Mesendoderm (in vitro differentiated cells): ENCODE results near the gene OR4D10.
"Not testable (repeated sequence)": the region's sequence is repeated elsewhere in the genome, so short reads cannot be mapped to it uniquely, and the experiment has no call there.

Source experiments
- DNase-seq: peaks from one replicate; pipeline ENCODE4 v3.0.0; 2013
- H2AK5ac ChIP-seq: 2 replicates; pipeline ENCODE4 v1.6.1; 2013; ENCODE audit warnings: low read length, inconsistent platforms
- H2BK120ac ChIP-seq: 2 replicates; pipeline ENCODE4 v1.6.1; 2013; ENCODE audit warnings: low read depth, mild to moderate bottlenecking, low read length, moderate library complexity, mixed read lengths
- H2BK15ac ChIP-seq: replicated peaks from 2 replicates; pipeline ENCODE4 v1.6.1; 2013; ENCODE audit warnings: low read depth, mild to moderate bottlenecking, moderate library complexity
- H2BK5ac ChIP-seq: 2 replicates; pipeline ENCODE4 v1.6.1; 2013; ENCODE audit warnings: low read length, inconsistent platforms
- H3K18ac ChIP-seq: 2 replicates; pipeline ENCODE4 v1.6.1; 2013; ENCODE audit warnings: mild to moderate bottlenecking, low read length, mixed read lengths
- H3K23ac ChIP-seq: one replicate; pipeline ENCODE4 v1.6.1; 2013; ENCODE audit warnings: low read length
- H3K27ac ChIP-seq: 2 replicates; pipeline ENCODE4 v1.5.1; 2013; ENCODE audit warnings: low read depth, mild to moderate bottlenecking, inconsistent platforms, low read length, moderate library complexity
- H3K27me3 ChIP-seq: 2 replicates; pipeline ENCODE4 v1.6.1; 2013; ENCODE audit warnings: low read length, control low read depth, mild to moderate bottlenecking, inconsistent platforms; ENCODE audit not compliant: insufficient read depth, poor library complexity
- H3K36me3 ChIP-seq: 2 replicates; pipeline ENCODE4 v1.6.1; 2013; ENCODE audit warnings: low read length, inconsistent platforms; ENCODE audit not compliant: control insufficient read depth, insufficient read depth
- H3K4ac ChIP-seq: one replicate; pipeline ENCODE4 v1.6.1; 2013; ENCODE audit warnings: low read depth, mild to moderate bottlenecking, low read length, moderate library complexity
- H3K4me1 ChIP-seq: 2 replicates; pipeline ENCODE4 v1.6.1; 2013; ENCODE audit warnings: low read depth, low read length, inconsistent platforms; ENCODE audit not compliant: control insufficient read depth
- H3K4me2 ChIP-seq: 2 replicates; pipeline ENCODE4 v1.6.1; 2013; ENCODE audit warnings: low read length
- H3K4me3 ChIP-seq: 2 replicates; pipeline ENCODE4 v1.5.1; 2013; ENCODE audit warnings: mild to moderate bottlenecking, low read length
- H3K56ac ChIP-seq: one replicate; pipeline ENCODE4 v1.6.1; 2013; ENCODE audit warnings: low read length
- H3K79me1 ChIP-seq: 2 replicates; pipeline ENCODE4 v1.6.1; 2013; ENCODE audit warnings: low read length, inconsistent platforms
- H3K79me2 ChIP-seq: 2 replicates; pipeline ENCODE4 v1.6.1; 2013; ENCODE audit warnings: mild to moderate bottlenecking, low read length; ENCODE audit not compliant: control insufficient read depth, insufficient read depth
- H3K9ac ChIP-seq: 2 replicates; pipeline ENCODE4 v1.6.1; 2013; ENCODE audit warnings: low read length, inconsistent platforms
- H4K5ac ChIP-seq: one replicate; pipeline ENCODE4 v1.6.1; 2013; ENCODE audit warnings: low read length
- H4K8ac ChIP-seq: one replicate; pipeline ENCODE4 v1.6.1; 2013; ENCODE audit warnings: low read depth, mild to moderate bottlenecking, control low read depth, low read length, moderate library complexity
- WGBS: extraction: QIAGEN DNeasy Blood & Tissue Kit; methylation state at CpG from one replicate; pipeline ENCODE4 v1.1.7; 2013; ENCODE audit warnings: low lambda C conversion rate, missing lambda C conversion rate; ENCODE audit not compliant: insufficient coverage; ENCODE audit errors: extremely low coverage; 5-methylcytosine and 5-hydroxymethylcytosine counted together

OR4D10 gene

GRCh38 chr11:59436169-59436568, 36.9 kb upstream of the OR4D10 start, which contains the start of gene OR5A1:
Gene OR5A1 (plus strand): TSS chr11:59436469. CDS start chr11:59443169, 6,700 bp downstream.
- Histone ChIP-seq H4K8ac (no peak within 1 kb of the TSS), H3K23ac (no peak within 1 kb of the TSS), H3K79me2 (no peaks in the 10 kb centered on the region), H3K79me1 (no peaks in the 10 kb centered on the region), H4K5ac (no peak within 1 kb of the TSS), H2AK5ac (no peak within 1 kb of the TSS), H3K4ac (no peak within 1 kb of the TSS), H2BK15ac (no peak within 1 kb of the TSS), H3K4me1 (no peaks in the 10 kb centered on the region), H3K27me3 (no peaks in the 10 kb centered on the region), H3K4me2 (no peak within 1 kb of the TSS), H3K18ac (no peak within 1 kb of the TSS), H3K4me3 (no peak within 1 kb of the TSS), H3K27ac (no peak within 1 kb of the TSS), H2BK5ac (no peak within 1 kb of the TSS), H3K36me3 (no peaks in the 10 kb centered on the region), H3K9ac (no peak within 1 kb of the TSS), H3K56ac (no peak within 1 kb of the TSS), H2BK120ac (no peak within 1 kb of the TSS)
- DNase-seq: no peak
- no CpG with 5 or more reads among the region's 3 CpGs for WGBS

DNA sequence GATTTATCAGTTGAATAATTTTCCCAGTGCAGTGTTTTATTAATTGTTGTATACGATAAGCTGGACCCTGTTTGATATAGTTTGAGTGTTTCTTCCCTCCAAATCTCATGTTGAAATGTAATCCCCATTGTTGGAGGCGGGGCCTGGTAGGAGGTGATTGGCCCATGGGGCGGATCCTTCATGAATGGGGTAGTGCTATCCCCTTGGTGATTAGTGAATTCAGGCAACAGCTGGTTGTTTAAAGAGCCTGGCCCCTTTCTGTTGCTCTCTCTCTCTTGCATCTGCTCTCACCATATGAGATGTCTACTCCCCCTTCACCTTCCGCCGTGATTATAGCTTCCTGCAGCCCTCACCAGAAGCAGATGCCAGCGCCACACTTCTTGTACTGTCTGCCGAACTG, 35.3 kb upstream of the OR4D10 start:
- H3K23ac ChIP-seq: no peak overlapping the region
- DNase-seq: peak; percentile 16
- H4K5ac ChIP-seq: no peak overlapping the region
- H3K27me3 ChIP-seq: no peaks in the 10 kb centered on the region
- no peak overlapping the region for H3K4me2 ChIP-seq
- no peak overlapping the region for H3K56ac ChIP-seq
- no peak overlapping the region for H3K18ac ChIP-seq
- H3K4ac ChIP-seq: no peak overlapping the region
- H3K79me1 ChIP-seq: no peaks in the 10 kb centered on the region
- H2AK5ac ChIP-seq: no peak overlapping the region
- H4K8ac ChIP-seq: no peak overlapping the region
- no peak overlapping the region for H3K9ac ChIP-seq
- no peak overlapping the region for H2BK120ac ChIP-seq
- no peaks in the 10 kb centered on the region for H3K36me3 ChIP-seq
- H3K4me1 ChIP-seq: no peaks in the 10 kb centered on the region
- no peak overlapping the region for H3K4me3 ChIP-seq
- H3K79me2 ChIP-seq: no peaks in the 10 kb centered on the region
- no peak overlapping the region for H3K27ac ChIP-seq
- WGBS: no CpG with 5 or more reads among the region's 7 CpGs
- H2BK15ac ChIP-seq: no peak overlapping the region
- H2BK5ac ChIP-seq: no peak overlapping the region

DNA sequence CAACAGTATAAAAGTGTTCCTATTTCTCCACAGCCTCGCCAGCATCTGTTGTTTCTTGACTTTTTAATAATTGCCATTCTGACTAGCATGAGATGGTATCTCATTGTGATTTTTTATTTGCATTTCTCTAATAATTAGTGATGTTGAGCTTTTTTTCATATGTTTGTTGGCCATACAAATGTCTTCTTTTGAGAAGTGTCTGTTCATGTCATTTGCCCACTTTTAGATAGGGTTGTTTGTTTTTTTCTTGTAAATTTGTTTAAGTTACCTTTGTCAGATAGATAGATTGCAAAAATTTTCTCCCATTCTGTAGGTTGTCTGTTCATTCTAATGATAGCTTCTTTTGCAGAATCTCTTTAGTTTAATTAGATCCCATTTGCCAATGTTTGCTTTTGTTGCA, 27.5 kb upstream of the OR4D10 start:
- H3K9ac ChIP-seq, H2BK120ac ChIP-seq, H4K5ac ChIP-seq, H3K27me3 ChIP-seq, H2AK5ac ChIP-seq, H3K56ac ChIP-seq, H3K27ac ChIP-seq, H4K8ac ChIP-seq, H2BK15ac ChIP-seq, H3K79me1 ChIP-seq, H2BK5ac ChIP-seq, H3K23ac ChIP-seq, DNase-seq, H3K79me2 ChIP-seq, H3K36me3 ChIP-seq, H3K4me3 ChIP-seq, H3K4me1 ChIP-seq, H3K18ac ChIP-seq, H3K4ac ChIP-seq, H3K4me2 ChIP-seq: not testable (repeated sequence)
- no CpG with 5 or more reads among the region's 1 CpG for WGBS

- no peak overlapping the region for H4K5ac ChIP-seq
- WGBS: no CpG with 5 or more reads among the region's 2 CpGs
- H3K18ac ChIP-seq: no peak overlapping the region
- no peaks in the 10 kb centered on the region for H3K27me3 ChIP-seq
- DNase-seq: no peak
- no peak overlapping the region for H3K9ac ChIP-seq
- no peak overlapping the region for H2AK5ac ChIP-seq
- no peak overlapping the region for H3K23ac ChIP-seq
- no peak overlapping the region for H4K8ac ChIP-seq
- H3K79me1 ChIP-seq: no peaks in the 10 kb centered on the region
- H3K4me1 ChIP-seq: no peaks in the 10 kb centered on the region
- H2BK120ac ChIP-seq: no peak overlapping the region
- H3K4ac ChIP-seq: no peak overlapping the region
- no peak overlapping the region for H3K56ac ChIP-seq
- no peak overlapping the region for H3K4me2 ChIP-seq
- no peak overlapping the region for H2BK5ac ChIP-seq
- H3K4me3 ChIP-seq: no peak overlapping the region
- no peaks in the 10 kb centered on the region for H3K36me3 ChIP-seq
- no peak overlapping the region for H2BK15ac ChIP-seq
- H3K27ac ChIP-seq: no peak overlapping the region
- no peaks in the 10 kb centered on the region for H3K79me2 ChIP-seq
These were observed 24.6 kb upstream of the OR4D10 start for GRCh38 chr11:59448484-59448883.

DNA sequence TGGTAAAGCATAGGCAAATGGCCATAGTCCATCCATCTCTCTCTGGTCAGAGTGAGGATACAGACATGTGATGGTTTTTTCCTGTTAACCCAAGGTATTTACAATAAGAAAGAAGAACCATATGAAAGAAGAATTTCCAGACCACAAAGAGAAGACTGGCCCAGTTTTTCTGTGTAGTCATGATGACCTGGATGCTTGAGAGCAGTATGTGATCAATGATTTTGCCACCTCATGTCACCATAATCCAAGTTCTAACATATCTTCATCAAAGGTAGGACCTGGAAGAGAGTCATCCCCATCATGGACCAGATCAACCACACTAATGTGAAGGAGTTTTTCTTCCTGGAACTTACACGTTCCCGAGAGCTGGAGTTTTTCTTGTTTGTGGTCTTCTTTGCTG, 16.5 kb upstream of the OR4D10 start, which contains the start of gene OR4D6:
Gene OR4D6, plus strand, starts transcription at position 301 of the 400 bp plus-strand sequence. Its CDS starts 0 bp downstream, at position 301.
- Histone ChIP-seq H4K8ac (no peak within 1 kb of the TSS), H3K79me2 (no peaks in the 10 kb centered on the region), H2BK5ac (no peak within 1 kb of the TSS), H3K4ac (no peak within 1 kb of the TSS), H3K27me3 (no peaks in the 10 kb centered on the region), H3K36me3 (no peaks in the 10 kb centered on the region), H2BK15ac (no peak within 1 kb of the TSS), H2BK120ac (no peak within 1 kb of the TSS), H3K18ac (no peak within 1 kb of the TSS), H3K27ac (no peak within 1 kb of the TSS), H4K5ac (no peak within 1 kb of the TSS), H3K9ac (no peak within 1 kb of the TSS), H3K56ac (no peak within 1 kb of the TSS), H3K4me2 (no peak within 1 kb of the TSS), H3K4me3 (no peak within 1 kb of the TSS), H3K79me1 (no peaks in the 10 kb centered on the region), H2AK5ac (no peak within 1 kb of the TSS), H3K23ac (no peak within 1 kb of the TSS), H3K4me1 (no peaks in the 10 kb centered on the region)
- WGBS: no CpG with 5 or more reads among the region's 2 CpGs
- no peak for DNase-seq

DNA sequence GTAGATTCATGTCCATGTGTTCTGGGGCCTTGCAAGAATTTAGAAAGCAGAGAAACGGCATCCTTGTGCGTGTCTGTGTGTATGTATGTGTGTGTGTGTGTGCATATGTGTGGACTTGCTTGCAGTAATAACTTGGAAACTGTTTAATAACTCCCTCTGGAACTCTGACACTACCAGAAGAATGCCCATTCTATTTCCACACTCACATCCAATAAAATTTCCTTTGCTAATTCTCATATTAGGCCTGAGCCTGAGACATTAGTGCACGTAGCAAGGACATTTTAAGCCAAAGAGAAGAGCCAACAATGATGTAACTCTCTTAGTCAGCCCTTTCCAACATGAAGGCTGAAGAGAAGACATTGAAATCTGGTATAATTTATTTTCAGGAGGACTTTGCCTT, 13.2 kb upstream of the OR4D10 start:
- Histone ChIP-seq H2BK5ac (no peak overlapping the region), H3K79me2 (no peaks in the 10 kb centered on the region), H3K4ac (no peak overlapping the region), H4K8ac (no peak overlapping the region), H3K36me3 (no peaks in the 10 kb centered on the region), H4K5ac (no peak overlapping the region), H2BK15ac (no peak overlapping the region), H2BK120ac (no peak overlapping the region), H3K79me1 (no peaks in the 10 kb centered on the region), H2AK5ac (no peak overlapping the region), H3K4me3 (no peak overlapping the region), H3K27me3 (no peaks in the 10 kb centered on the region), H3K4me1 (no peaks in the 10 kb centered on the region), H3K23ac (no peak overlapping the region), H3K27ac (no peak overlapping the region), H3K9ac (no peak overlapping the region), H3K18ac (no peak overlapping the region), H3K56ac (no peak overlapping the region), H3K4me2 (no peak overlapping the region)
- no peak for DNase-seq
- no CpG with 5 or more reads among the region's 3 CpGs for WGBS
